ENCODE results near the gene DIO1.

DIO1 gene

DNA sequence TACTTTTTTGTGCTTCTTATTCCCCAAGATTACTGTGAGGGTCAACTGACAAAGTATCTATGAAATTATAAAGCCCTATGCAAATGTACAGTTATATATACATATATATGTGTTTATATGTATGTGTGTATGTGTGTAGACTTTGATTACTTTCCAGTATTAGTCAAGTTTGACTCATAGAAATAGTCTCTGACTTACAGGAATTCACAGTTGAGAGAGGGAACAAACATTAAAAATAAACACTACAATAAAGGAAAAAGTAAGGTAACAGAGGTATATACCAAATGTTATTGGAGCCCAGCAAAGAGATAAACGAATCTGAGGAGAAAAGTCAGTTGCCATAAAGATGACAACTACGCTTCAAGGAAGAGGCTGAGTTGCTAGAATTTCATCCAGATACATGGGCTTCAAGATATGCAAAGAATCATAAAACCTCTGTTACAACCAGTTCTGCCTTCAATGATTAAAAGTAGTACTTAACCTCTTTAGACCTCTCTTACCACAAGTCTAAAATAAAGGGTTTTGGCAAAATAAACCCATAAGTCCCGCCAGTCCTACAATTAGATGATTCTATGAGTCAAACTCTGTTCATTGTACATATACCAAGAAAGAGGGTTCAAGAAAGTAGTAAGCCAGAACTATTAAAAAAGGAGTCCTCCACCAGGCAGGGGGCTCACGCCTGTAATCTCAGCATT lies 44.3 kb downstream of the DIO1 start:
- no peak overlapping the region for H3K4me3 ChIP-seq (ENCODE audit: low read length)
- peak; percentile 38 for DNase-seq (ENCODE audit: low read depth)
- TF ChIP-seq, protein P1, sequence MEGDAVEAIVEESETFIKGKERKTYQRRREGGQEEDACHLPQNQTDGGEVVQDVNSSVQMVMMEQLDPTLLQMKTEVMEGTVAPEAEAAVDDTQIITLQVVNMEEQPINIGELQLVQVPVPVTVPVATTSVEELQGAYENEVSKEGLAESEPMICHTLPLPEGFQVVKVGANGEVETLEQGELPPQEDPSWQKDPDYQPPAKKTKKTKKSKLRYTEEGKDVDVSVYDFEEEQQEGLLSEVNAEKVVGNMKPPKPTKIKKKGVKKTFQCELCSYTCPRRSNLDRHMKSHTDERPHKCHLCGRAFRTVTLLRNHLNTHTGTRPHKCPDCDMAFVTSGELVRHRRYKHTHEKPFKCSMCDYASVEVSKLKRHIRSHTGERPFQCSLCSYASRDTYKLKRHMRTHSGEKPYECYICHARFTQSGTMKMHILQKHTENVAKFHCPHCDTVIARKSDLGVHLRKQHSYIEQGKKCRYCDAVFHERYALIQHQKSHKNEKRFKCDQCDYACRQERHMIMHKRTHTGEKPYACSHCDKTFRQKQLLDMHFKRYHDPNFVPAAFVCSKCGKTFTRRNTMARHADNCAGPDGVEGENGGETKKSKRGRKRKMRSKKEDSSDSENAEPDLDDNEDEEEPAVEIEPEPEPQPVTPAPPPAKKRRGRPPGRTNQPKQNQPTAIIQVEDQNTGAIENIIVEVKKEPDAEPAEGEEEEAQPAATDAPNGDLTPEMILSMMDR (IDR thresholded peaks at IDR 0.05; ENCODE audit: insufficient read depth, low read depth, low read length, missing control alignments) = no peak

DNA sequence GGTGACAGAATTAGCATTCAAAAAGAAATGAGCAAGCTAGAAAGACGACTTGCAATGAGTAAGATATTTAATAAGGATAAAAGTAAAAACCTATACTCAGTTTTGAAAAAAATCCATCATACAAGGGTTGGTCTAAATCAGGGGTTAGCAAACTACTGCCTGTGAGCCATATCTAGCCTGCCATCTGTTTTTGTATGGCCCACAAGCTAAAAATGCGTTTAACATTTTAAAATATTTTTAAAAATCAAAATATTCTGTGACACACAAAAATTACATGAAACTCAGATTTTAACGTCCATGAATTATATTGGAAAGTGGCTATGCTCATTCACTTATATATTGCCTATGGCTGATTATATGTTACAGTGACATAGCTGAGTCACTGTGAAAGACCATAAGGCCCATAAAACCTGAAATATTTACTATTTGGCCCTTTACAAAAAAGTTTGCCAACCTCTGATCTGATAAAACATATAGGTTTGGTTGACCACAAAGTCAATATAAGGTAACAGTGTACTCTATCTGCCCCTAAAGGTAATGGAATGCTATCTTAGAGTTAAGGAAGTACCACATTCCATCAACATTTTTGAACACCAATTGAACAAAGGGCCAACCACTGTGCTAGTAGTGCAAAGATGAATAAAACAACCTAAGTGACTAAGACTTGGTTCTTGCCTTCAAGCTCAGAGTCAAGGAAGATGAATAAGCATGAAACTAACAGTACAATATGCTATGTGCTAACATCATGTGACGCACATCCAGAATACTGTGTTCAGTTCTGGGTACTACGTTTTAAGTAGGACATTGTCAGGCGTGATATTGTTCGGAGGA lies 48.4 kb downstream of the DIO1 start:
- TF ChIP-seq, protein P1 (IDR thresholded peaks at IDR 0.05; ENCODE audit: insufficient read depth, low read depth, low read length, missing control alignments) = no peak

DNA sequence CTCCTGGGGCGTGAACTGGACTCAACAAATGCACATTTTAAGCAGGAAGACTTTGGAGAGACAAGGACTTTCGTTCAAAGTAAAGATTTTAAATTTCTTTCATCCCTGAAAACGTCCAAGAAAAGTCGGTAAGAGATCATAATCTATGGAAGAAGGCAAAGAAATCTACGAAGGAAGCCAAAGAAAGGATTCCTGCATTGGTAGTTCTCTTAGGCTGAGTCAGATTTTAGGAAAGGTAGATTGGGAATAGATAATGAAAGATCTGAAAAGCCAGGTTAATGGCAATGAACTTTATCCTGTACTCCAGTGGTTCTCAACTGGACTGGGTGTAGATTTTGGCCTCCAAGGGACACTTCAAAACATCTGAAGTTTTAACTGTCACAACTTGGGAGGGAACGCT lies 49.1 kb downstream of the DIO1 start:
- no peak overlapping the region for H3K4me3 ChIP-seq (ENCODE audit: low read length)
- TF ChIP-seq, protein P1 (IDR thresholded peaks at IDR 0.05; ENCODE audit: insufficient read depth, low read depth, low read length, missing control alignments) = no peak
- DNase-seq (ENCODE audit: low read depth) = no peak

More for the DNA sequence above, 48.4 kb downstream of the DIO1 start:
- DNase-seq (ENCODE audit: low read depth) = peak; percentile 85
- no peak overlapping the region for H3K4me3 ChIP-seq (ENCODE audit: low read length)

DNA sequence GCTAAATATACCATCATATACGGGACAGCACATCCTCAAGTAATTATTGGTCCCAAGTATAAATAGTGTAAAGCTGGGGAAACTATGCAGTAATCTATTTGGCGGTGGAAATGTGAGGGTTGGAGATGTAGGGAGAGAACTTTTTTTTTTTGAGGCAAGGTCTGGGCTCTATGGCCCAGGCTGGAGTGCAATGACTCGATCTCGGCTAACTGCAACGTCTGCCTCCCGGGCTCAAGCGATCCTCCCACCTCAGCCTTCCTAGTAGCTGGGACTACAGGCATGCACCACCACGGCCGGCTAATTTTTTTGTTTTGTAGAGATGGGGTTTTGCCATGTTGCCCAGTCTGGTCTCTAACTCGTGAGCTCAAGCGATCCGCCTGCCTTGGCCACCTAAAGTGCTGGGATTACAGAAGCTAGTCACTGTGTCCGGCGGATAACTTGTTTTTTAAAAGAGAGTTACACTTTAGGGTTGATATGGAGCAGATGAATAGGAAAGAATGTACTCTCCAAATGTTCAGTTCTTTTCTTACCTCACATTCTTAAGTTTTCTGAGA lies 49.6 kb downstream of the DIO1 start:
- no peak for DNase-seq (ENCODE audit: low read depth)
- TF ChIP-seq, protein P1 (IDR thresholded peaks at IDR 0.05; ENCODE audit: insufficient read depth, low read depth, low read length, missing control alignments) = no peak
- H3K4me3 ChIP-seq (ENCODE audit: low read length) = no peak overlapping the region

DNA sequence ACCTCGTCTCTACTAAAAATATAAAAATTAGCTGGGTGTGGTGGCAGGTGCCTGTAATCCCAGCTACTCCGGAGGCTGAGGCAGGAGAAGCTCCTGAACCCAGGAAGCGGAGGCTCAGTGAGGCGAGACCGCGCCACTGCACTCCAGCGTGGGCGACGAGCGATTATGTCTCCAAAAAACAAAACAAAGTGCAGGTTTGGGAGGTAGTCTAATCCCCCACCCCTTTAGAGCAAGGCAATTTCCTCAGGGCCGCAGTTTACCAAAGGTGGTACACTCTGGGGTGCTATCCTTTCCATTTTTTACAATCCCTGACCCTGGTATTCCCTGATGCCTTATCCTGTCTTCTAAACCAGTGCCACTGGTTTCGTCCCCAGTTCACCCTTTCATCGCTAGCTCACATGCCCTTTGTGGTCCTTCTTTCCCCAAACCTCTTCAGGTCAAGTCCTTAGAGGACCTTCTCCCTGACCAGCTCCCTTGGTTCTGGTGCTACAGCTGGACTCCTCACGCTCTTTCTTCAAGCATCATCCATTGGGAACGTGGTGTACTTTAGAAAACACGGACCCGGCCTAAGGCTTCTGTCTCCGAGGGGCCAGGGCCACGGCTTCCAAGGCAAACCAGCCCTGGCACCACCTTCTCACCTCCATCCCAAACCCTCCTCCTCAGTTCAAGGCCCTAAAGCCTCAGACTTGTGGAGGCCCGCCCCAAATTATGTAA lies 50.6 kb downstream of the DIO1 start:
- peak overlapping the region; percentile 75 for H3K4me3 ChIP-seq (ENCODE audit: low read length)
- no peak for DNase-seq (ENCODE audit: low read depth)
- TF ChIP-seq, protein P1 (IDR thresholded peaks at IDR 0.05; ENCODE audit: insufficient read depth, low read depth, low read length, missing control alignments) = no peak

DNA sequence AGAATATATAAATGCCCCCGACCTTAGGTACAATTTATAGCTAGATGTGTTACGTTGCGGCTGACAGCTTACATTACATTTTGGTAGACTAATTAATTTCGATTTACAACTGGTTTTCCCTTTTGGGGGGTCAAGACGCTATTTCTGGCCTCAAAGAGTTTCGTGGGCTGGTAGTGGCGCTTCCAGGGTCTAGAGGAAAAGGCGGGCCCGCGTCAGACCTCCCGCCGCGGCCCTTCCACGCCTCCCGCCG lies 51.1 kb downstream of the DIO1 start:
- TF ChIP-seq, protein P1 (IDR thresholded peaks at IDR 0.05; ENCODE audit: insufficient read depth, low read depth, low read length, missing control alignments) = no peak
- no peak for DNase-seq (ENCODE audit: low read depth)
- H3K4me3 ChIP-seq (ENCODE audit: low read length) = peak overlapping the region; percentile 75
